HCT116 (cell line): ENCODE measurements around the gene PARVG. TPM values are rescaled to one million over a fixed set of nuclear protein-coding genes. Genes with fewer than 3 reads are reported as not detected.

Experiments
- ATAC-seq: fragments of 200-7000 bp; cut with Tn5 transposase; 2 replicates; pipeline ENCODE4 v1.9.1; 2020; ENCODE audit warnings: mild to moderate bottlenecking, moderate library complexity
- BruUV-seq: library from RNA; stranded (reverse); fragments of 400-500 nt; replicated peaks from 2 replicates; lab custom pipeline; 2021; lab: Mats Ljungman, UMichigan
- CTCF ChIA-PET: fragments of 300-600 bp; sonication (Branson Sonifier 250); formaldehyde crosslinking; loops from one replicate; lab custom pipeline; 2021; ENCODE audit warnings: antibody characterized with exemption; lab: Charles Lee
- POLR2A ChIA-PET: fragments of 300-600, 350-600 bp; sonication (Branson Sonifier 250); formaldehyde crosslinking; loops from one replicate; lab custom pipeline; 2021; ENCODE audit warnings: antibody characterized with exemption; lab: Charles Lee
- RAD21 ChIA-PET, 2 experiments: fragments of 300-600 bp; sonication (Branson Sonifier 250); formaldehyde crosslinking; loops; one replicate each; lab custom pipeline; 2023; ENCODE audit warnings: low total read pairs in 2 of 2; ENCODE audit not compliant: uncharacterized antibody in 2 of 2, unreplicated experiment in 2 of 2, low non-redundant PET in 1 of 2; lab: Charles Lee
- DNase-seq: peaks from one replicate; pipeline ENCODE4 v3.0.0-alpha.2; 2010; ENCODE audit warnings: low read depth, low spot score
- H2AFZ ChIP-seq: fragments of 200-600 bp; shearing (Covaris generic), sonication (generic); 2 replicates; pipeline ENCODE4 v1.6.1; 2017; ENCODE audit warnings: low read depth, mixed run types, mixed read lengths, antibody characterized with exemption, low read length; ENCODE audit not compliant: poor library complexity, severe bottlenecking
- H3K27ac ChIP-seq: 2 replicates; pipeline ENCODE4 v1.5.1; 2012; ENCODE audit warnings: low read depth, low read length
- H3K27me3 ChIP-seq: fragments of 200-600 bp; sonication (generic); 2 replicates; pipeline ENCODE4 v1.6.1; 2016; ENCODE audit warnings: mixed run types, low read length, mixed read lengths; ENCODE audit not compliant: insufficient read depth
- H3K36me3 ChIP-seq, 2 experiments: fragments of 200-500 bp in 1 of 2; fragments of 200-600 bp in 1 of 2; sonication (Bioruptor generic) in 1 of 2; sonication (generic) in 1 of 2; 2 replicates each; pipeline versions ENCODE4 v1.5.1 to v1.6.1; 2014 to 2016; ENCODE audit warnings: low read length in 2 of 2, inconsistent platforms in 1 of 2, mixed read lengths in 1 of 2, mixed run types in 1 of 2; ENCODE audit not compliant: insufficient read depth in 2 of 2, control insufficient read depth in 1 of 2
- H3K4me1 ChIP-seq, 2 experiments: fragments of 200-600 bp in 1 of 2; sonication (generic) in 1 of 2; 2 replicates each; pipeline versions ENCODE4 v1.5.1 to v1.6.1; 2012 to 2017; ENCODE audit warnings: low read length in 2 of 2, inconsistent platforms in 1 of 2, mild to moderate bottlenecking in 1 of 2, mixed read lengths in 1 of 2, mixed run types in 1 of 2, moderate library complexity in 1 of 2; ENCODE audit not compliant: insufficient read depth in 2 of 2, control insufficient read depth in 1 of 2
- H3K4me2 ChIP-seq: fragments of 200-600 bp; sonication (generic); 2 replicates; pipeline ENCODE4 v1.6.1; 2017; ENCODE audit warnings: mixed run types, low read length, mixed read lengths
- H3K4me3 ChIP-seq, 2 experiments: fragments of 200-600 bp in 1 of 2; sonication (generic) in 1 of 2; replicated peaks in 1 of 2; 2 replicates each; pipeline ENCODE4 v1.5.1; 2011 to 2016; ENCODE audit warnings: low read length in 2 of 2, control low read depth in 1 of 2, low read depth in 1 of 2, mild to moderate bottlenecking in 1 of 2, mixed read lengths in 1 of 2, mixed run types in 1 of 2
- H3K79me2 ChIP-seq: fragments of 200-600 bp; sonication (generic); 2 replicates; pipeline ENCODE4 v1.6.1; 2017; ENCODE audit warnings: mild to moderate bottlenecking, mixed run types, low read length, moderate library complexity, mixed read lengths; ENCODE audit not compliant: insufficient read depth
- H3K9ac ChIP-seq: fragments of 200-600 bp; sonication (generic); 2 replicates; pipeline ENCODE4 v1.6.1; 2016; ENCODE audit warnings: low read length, mixed read lengths
- H3K9me2 ChIP-seq: fragments of 200-600 bp; sonication (generic), shearing (Covaris generic); 2 replicates; pipeline ENCODE4 v1.6.1; 2017; ENCODE audit warnings: mixed run types, mild to moderate bottlenecking, moderate library complexity; ENCODE audit not compliant: insufficient read depth
- H3K9me3 ChIP-seq, 2 experiments: fragments of 200-500 bp in 1 of 2; fragments of 200-600 bp in 1 of 2; sonication (Bioruptor generic) in 1 of 2; sonication (generic) in 1 of 2; 2 replicates each; pipeline ENCODE4 v1.6.1; 2014 to 2017; ENCODE audit warnings: low read length in 2 of 2, mixed read lengths in 2 of 2, inconsistent platforms in 1 of 2, low read depth in 1 of 2, mild to moderate bottlenecking in 1 of 2, mixed run types in 1 of 2, moderate library complexity in 1 of 2; ENCODE audit not compliant: control insufficient read depth in 1 of 2, insufficient read depth in 1 of 2
- H4K20me1 ChIP-seq: fragments of 200-600 bp; sonication (generic), shearing (Covaris generic); 2 replicates; pipeline ENCODE4 v1.6.1; 2017; ENCODE audit warnings: mixed run types, mild to moderate bottlenecking, moderate library complexity; ENCODE audit not compliant: insufficient read depth
- ATF3 ChIP-seq: IDR thresholded peaks from 2 replicates; pipeline ENCODE4 v1.6.1; 2012
- CBX3 ChIP-seq: IDR thresholded peaks from 2 replicates; pipeline ENCODE4 v1.6.1; 2012; ENCODE audit warnings: low read depth
- CEBPB ChIP-seq: IDR thresholded peaks from 2 replicates; pipeline ENCODE4 v1.6.1; 2012; ENCODE audit warnings: low read depth
- CTCF ChIP-seq, 3 experiments: fragments of 200-600 bp in 1 of 3; sonication (generic) in 1 of 3; IDR thresholded peaks in 2 of 3; conservative IDR thresholded peaks in 1 of 3; 2 replicates each; pipeline ENCODE4 v1.5.1; 2012 to 2017; ENCODE audit warnings: low read depth in 2 of 3, low read length in 2 of 3, antibody characterized with exemption in 1 of 3, borderline replicate concordance in 1 of 3, control low read depth in 1 of 3, mild to moderate bottlenecking in 1 of 3, mixed read lengths in 1 of 3, mixed run types in 1 of 3, moderate library complexity in 1 of 3; ENCODE audit not compliant: insufficient read depth in 1 of 3
- EGR1 ChIP-seq: IDR thresholded peaks from 2 replicates; pipeline ENCODE4 v1.6.1; 2012; ENCODE audit warnings: low read depth
- ELF1 ChIP-seq: IDR thresholded peaks from 2 replicates; pipeline ENCODE4 v1.6.1; 2012; ENCODE audit warnings: low read depth, borderline replicate concordance
- EZH2 ChIP-seq: fragments of 200-600 bp; sonication (generic); IDR thresholded peaks from 2 replicates; pipeline ENCODE4 v1.6.1; 2017; ENCODE audit warnings: antibody characterized with exemption, mixed run types
- MAX ChIP-seq: IDR thresholded peaks from 2 replicates; pipeline ENCODE4 v1.6.1; 2012
- POLR2A ChIP-seq: IDR thresholded peaks from 2 replicates; pipeline ENCODE4 v1.7.0; 2011; ENCODE audit warnings: borderline replicate concordance; ENCODE audit not compliant: insufficient read depth, insufficient read length; ENCODE audit errors: extremely low read depth
- POLR2AphosphoS5 ChIP-seq: IDR thresholded peaks from 2 replicates; pipeline ENCODE4 v1.6.1; 2011; ENCODE audit warnings: mild to moderate bottlenecking, low read depth, low read length, moderate library complexity
- RAD21 ChIP-seq: IDR thresholded peaks from 2 replicates; pipeline ENCODE4 v1.6.1; 2012; ENCODE audit warnings: low read depth, mild to moderate bottlenecking
- REST ChIP-seq: IDR thresholded peaks from 2 replicates; pipeline ENCODE4 v1.6.1; 2012; ENCODE audit warnings: low read depth
- SIN3A ChIP-seq: IDR thresholded peaks from 2 replicates; pipeline ENCODE4 v1.6.1; 2012; ENCODE audit warnings: low read depth
- SP1 ChIP-seq: IDR thresholded peaks from 2 replicates; pipeline ENCODE4 v1.6.1; 2012; ENCODE audit warnings: low read depth
- SRF ChIP-seq: IDR thresholded peaks from 2 replicates; pipeline ENCODE4 v1.6.1; 2012; ENCODE audit warnings: low read depth
- YY1 ChIP-seq: IDR thresholded peaks from 2 replicates; pipeline ENCODE4 v1.6.1; 2011; ENCODE audit warnings: low read length, low read depth, moderate library complexity, mild to moderate bottlenecking; ENCODE audit not compliant: insufficient replicate concordance; ENCODE audit errors: extremely low read depth
- ZBTB33 ChIP-seq: IDR thresholded peaks from 2 replicates; pipeline ENCODE4 v1.6.1; 2011; ENCODE audit warnings: mild to moderate bottlenecking, low read length, moderate library complexity; ENCODE audit not compliant: insufficient replicate concordance; ENCODE audit errors: extremely low read depth
- ZFX ChIP-seq: fragments of 450-650 bp; IDR thresholded peaks from 2 replicates; pipeline ENCODE4 v1.6.1; 2017
- intact Hi-C: fragments of 100-400 bp; cut with micrococcal nuclease; formaldehyde crosslinking; loops from 2 replicates; pipeline ENCODE4 v1.10.0; 2022
- total RNA-seq: library from RNA; stranded (reverse); gene quantifications from one replicate; pipeline ENCODE4 v1.2.1, GENCODE V29; 2021; ENCODE audit not compliant: unreplicated experiment

The PARVG gene
- total RNA-seq, 1 experiment from 2014 or later = 0.57 TPM

- H3K9me2 ChIP-seq = no peaks in the 10 kb centered on the region
- intact Hi-C loops = no loop called here
- no peak overlapping the region for H3K27ac ChIP-seq
- no TSS peak for BruUV-seq
- H3K27me3 ChIP-seq = peaks cover 6% of the 10 kb centered on the region
- ChIA-PET CTCF (no interaction called here), RAD21 (no interaction called here), POLR2A (no interaction called here)
- no peaks in the 10 kb centered on the region for H3K79me2 ChIP-seq
- H2AFZ ChIP-seq = no peak overlapping the region
- no peak for ATAC-seq
- no peak overlapping the region for H3K9ac ChIP-seq
- H3K9me3 ChIP-seq = peaks cover 0 to 6% of the 10 kb centered on the region in 2 experiments; a peak in 1 of 4 replicates
- H3K4me1 ChIP-seq = no peaks in the 10 kb centered on the region
- no peak for TF ChIP-seq ATF3
- TF ChIP-seq CTCF (IDR thresholded peaks at IDR 0.05 in 2 of 3, conservative IDR thresholded peaks at IDR 0.05 in 1 of 3; ENCODE audit: borderline replicate concordance in 1 of 3, insufficient read depth in 1 of 3, low read depth in 2 of 3, low read length in 2 of 3) = no peak
- no peak for TF ChIP-seq EGR1
- no peak for TF ChIP-seq POLR2A
- no peak for TF ChIP-seq ELF1
- no peak for TF ChIP-seq CBX3
- no peak for TF ChIP-seq CEBPB
- no peak for TF ChIP-seq REST
- TF ChIP-seq SIN3A = no peak
- TF ChIP-seq SRF = no peak
- no peak for TF ChIP-seq RAD21
- no peak for TF ChIP-seq ZBTB33
- TF ChIP-seq YY1 = no peak
- no peak for TF ChIP-seq MAX
- no peak for TF ChIP-seq POLR2AphosphoS5
- no peak for TF ChIP-seq SP1
- TF ChIP-seq ZFX = no peak
- no peak for TF ChIP-seq EZH2
- no peak for DNase-seq
- no peaks in the 10 kb centered on the region for H4K20me1 ChIP-seq
- H3K4me2 ChIP-seq = no peak overlapping the region
- no peaks in the 10 kb centered on the region for H3K36me3 ChIP-seq
- H3K4me3 ChIP-seq = no peak overlapping the region
Measured at GRCh38 chr22:44214764-44215163, 34.0 kb downstream of the PARVG start.
